ENCODE data around the gene ABCC1. TPM values are rescaled to one million over a fixed set of nuclear protein-coding genes. Genes with fewer than 3 reads are reported as not detected.

Gene ABCC1
- total RNA-seq, 1 donor from 2014 or later = 49.8 TPM

DNA sequence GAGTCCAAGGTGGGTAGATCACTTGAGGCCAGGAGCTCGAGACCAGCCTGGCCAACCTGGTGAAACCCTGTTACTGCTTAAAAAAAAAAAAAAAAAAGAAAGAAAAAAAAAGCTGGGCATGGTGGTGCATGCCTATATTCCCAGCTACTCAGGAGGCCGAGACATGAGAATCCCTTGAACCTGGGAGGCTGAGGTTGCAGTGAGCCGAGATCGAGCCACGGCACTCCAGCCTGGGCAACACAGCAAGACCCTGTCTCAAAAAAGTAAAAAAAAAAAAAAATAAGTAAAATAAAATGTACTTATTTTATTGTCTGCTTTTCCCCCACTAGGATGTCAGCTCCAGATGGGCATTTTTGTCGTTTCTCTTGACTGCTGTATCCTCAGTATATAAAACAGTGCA is 107.7 kb downstream of the ABCC1 start:
- intact Hi-C loops (cut with micrococcal nuclease) = no loop called here
- Mint-ChIP-seq H3K27me3 (no peaks in the 10 kb centered on the region), H3K36me3 (ENCODE audit: low read depth) (peaks cover 69% of the 10 kb centered on the region), H3K27ac (no peak overlapping the region), H3K4me1 (peaks cover 14% of the 10 kb centered on the region), H3K9me3 (no peaks in the 10 kb centered on the region), H3K4me3 (no peak overlapping the region)
- TF ChIP-seq, protein P1, sequence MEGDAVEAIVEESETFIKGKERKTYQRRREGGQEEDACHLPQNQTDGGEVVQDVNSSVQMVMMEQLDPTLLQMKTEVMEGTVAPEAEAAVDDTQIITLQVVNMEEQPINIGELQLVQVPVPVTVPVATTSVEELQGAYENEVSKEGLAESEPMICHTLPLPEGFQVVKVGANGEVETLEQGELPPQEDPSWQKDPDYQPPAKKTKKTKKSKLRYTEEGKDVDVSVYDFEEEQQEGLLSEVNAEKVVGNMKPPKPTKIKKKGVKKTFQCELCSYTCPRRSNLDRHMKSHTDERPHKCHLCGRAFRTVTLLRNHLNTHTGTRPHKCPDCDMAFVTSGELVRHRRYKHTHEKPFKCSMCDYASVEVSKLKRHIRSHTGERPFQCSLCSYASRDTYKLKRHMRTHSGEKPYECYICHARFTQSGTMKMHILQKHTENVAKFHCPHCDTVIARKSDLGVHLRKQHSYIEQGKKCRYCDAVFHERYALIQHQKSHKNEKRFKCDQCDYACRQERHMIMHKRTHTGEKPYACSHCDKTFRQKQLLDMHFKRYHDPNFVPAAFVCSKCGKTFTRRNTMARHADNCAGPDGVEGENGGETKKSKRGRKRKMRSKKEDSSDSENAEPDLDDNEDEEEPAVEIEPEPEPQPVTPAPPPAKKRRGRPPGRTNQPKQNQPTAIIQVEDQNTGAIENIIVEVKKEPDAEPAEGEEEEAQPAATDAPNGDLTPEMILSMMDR (IDR thresholded peaks at IDR 0.05) = no peak
- DNase-seq (no peak), ATAC-seq (ENCODE audit: low read depth) (no peak)
- ChIA-PET CTCF (no interaction called here), POLR2A (interaction anchor here (0.6 kb wide), 1 partner anchor 50 kb away, joined by 3 read pairs; no protein-coding TSS in a partner anchor)

DNA sequence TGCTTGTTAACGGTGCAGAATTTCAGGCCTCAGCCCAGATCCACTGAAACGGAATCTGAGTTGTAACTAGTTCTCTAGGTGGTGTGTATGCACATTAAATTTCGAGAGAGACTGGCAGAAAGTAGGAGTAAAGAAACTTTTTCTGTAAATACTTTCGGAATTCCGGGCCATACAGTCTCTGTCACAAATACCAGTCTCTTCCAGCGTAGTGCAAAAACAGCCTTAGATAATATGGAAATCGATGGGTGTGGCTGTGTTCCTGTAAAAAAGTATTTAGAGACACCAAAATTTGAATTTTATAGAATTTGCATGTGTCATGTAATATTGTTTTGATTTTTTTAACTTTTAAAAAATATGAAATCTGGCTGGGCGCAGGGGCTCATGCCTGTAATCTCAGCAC is 109.7 kb downstream of the ABCC1 start:
- Mint-ChIP-seq H3K27ac (no peak overlapping the region), H3K4me3 (no peak overlapping the region), H3K4me1 (peaks cover 17% of the 10 kb centered on the region), H3K36me3 (ENCODE audit: low read depth) (peaks cover 74% of the 10 kb centered on the region), H3K27me3 (no peaks in the 10 kb centered on the region), H3K9me3 (no peaks in the 10 kb centered on the region)
- TF ChIP-seq, protein P1 (IDR thresholded peaks at IDR 0.05) = no peak
- no peak for ATAC-seq (ENCODE audit: low read depth)
- no peak for DNase-seq
- POLR2A ChIA-PET = interaction anchor here (0.5 kb wide), 1 partner anchor 13 kb away, joined by 3 read pairs; no protein-coding TSS in a partner anchor
- intact Hi-C loops (cut with micrococcal nuclease) = no loop called here
- CTCF ChIA-PET = no interaction called here

DNA sequence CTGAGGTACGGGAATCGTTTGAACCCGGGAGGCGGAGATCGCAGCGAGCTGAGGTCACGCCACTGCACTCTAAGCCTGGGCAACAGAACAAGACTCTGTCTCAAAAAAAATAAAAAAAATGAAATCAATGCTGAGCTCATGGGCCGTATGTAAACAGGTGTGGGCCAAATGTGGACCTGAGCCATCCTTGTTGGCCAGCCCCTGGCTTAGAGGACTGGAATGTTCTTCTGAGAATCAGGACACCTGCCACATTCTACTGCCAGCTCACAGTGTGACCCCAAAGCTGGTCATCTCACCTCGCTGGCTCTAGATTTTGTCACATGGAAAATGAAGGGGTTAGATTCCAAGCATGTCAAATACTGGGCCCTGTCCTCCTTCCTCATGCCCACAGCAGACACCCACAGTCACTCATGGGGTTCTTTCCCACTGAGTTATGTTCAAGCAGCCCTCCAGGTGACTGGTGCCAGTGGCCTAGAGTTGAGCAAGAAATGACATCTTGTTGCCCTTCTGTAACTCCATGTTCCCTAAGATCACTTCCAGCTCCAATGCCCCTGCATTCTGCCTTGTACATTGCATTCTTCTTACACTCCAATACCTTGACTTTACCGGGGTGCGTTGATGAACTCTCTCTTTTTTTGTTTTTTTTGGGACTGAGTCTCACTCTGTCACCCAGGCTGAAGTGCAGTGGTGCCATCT is 110.6 kb downstream of the ABCC1 start:
- H3K9me3 Mint-ChIP-seq = no peaks in the 10 kb centered on the region
- no peak overlapping the region for H3K4me3 Mint-ChIP-seq
- TF ChIP-seq, protein P1 (IDR thresholded peaks at IDR 0.05) = no peak
- POLR2A ChIA-PET = interaction anchor here (0.7 to 1.2 kb wide), 2 partner anchors 172 to 356 kb away, joined by 4 to 7 read pairs; partner anchors contain the start of gene CEP20
- peaks cover 74% of the 10 kb centered on the region for H3K36me3 Mint-ChIP-seq (ENCODE audit: low read depth)
- no peak for ATAC-seq (ENCODE audit: low read depth)
- CTCF ChIA-PET = no interaction called here
- intact Hi-C loops (cut with micrococcal nuclease) = no loop called here
- H3K27ac Mint-ChIP-seq = no peak overlapping the region
- peaks cover 17% of the 10 kb centered on the region for H3K4me1 Mint-ChIP-seq
- H3K27me3 Mint-ChIP-seq = no peaks in the 10 kb centered on the region
- DNase-seq = no peak

DNA sequence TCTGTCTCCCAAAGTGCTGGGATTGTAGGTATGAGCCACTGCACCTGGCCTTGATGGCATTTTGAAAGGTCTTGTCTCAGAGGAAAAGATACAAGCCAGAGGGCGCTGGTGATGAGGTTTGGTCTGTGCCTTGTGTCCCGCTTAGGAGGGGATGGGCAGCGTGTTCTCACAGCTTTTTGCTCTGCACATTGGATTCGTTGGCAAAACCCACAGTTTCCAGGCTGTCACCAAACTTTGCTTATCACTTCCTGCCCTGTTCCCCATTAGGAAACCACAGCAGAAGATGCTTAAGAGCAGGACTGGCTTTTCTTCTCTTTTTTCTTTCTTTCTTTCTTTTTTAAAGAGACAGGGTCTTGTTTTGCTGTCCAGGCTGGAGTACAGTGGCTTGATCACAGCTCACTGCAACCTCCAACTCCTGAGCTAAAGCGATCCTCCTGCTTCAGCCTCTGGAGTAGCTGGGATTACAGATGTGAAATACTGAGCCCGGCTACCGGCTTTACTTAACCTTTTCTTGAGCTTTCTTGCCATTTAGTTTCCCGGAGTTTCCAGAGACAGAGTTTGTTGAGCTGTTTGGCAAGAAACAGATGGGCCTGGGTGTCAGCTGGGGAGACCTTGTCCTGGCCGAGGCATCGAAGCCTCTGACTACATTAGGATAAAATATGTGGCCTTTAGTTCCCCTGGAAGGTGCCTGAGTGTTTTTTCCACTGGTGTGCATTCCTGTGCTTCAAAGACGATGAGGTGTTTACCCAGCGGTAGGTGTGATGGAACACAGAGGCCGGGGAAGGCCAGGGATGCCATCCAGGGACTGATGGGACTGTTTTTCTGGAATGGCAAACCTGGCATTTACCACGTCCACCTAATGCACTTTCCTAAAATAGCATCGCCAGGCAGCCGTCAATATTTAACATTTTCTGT is 112.9 kb downstream of the ABCC1 start:
- ATAC-seq (ENCODE audit: low read depth) (no peak), DNase-seq (no peak)
- no peaks in the 10 kb centered on the region for H3K27me3 Mint-ChIP-seq
- peaks cover 17% of the 10 kb centered on the region for H3K4me1 Mint-ChIP-seq
- no peak overlapping the region for H3K4me3 Mint-ChIP-seq
- no peaks in the 10 kb centered on the region for H3K9me3 Mint-ChIP-seq
- POLR2A ChIA-PET = no interaction called here
- intact Hi-C loops (cut with micrococcal nuclease) = no loop called here
- peaks cover 75% of the 10 kb centered on the region for H3K36me3 Mint-ChIP-seq (ENCODE audit: low read depth)
- H3K27ac Mint-ChIP-seq = peak overlapping the region; percentile 41
- TF ChIP-seq, protein P1 (IDR thresholded peaks at IDR 0.05) = no peak
- CTCF ChIA-PET = no interaction called here

- ChIA-PET POLR2A (no interaction called here), CTCF (no interaction called here)
- TF ChIP-seq, protein P1 (IDR thresholded peaks at IDR 0.05) = no peak
- Mint-ChIP-seq H3K4me1 (peaks cover 17% of the 10 kb centered on the region), H3K36me3 (ENCODE audit: low read depth) (peaks cover 79% of the 10 kb centered on the region), H3K27me3 (no peaks in the 10 kb centered on the region), H3K4me3 (no peak overlapping the region), H3K27ac (no peak overlapping the region), H3K9me3 (no peaks in the 10 kb centered on the region)
- intact Hi-C loops (cut with micrococcal nuclease) = no loop called here
- DNase-seq (no peak), ATAC-seq (ENCODE audit: low read depth) (no peak)
These were observed 114.3 kb downstream of the ABCC1 start for GRCh38 chr16:16063683-16064082.

Data from activated B cell treated with CpG ODN at 0.5 μM for 24 hours (primary cell).